K562 (cell line): ENCODE measurements around the gene CENPX.

Source experiments
- CTCF ChIP-seq, 3 experiments: IDR thresholded peaks in 2 of 3; conservative IDR thresholded peaks in 1 of 3; 2 replicates each; pipeline ENCODE4 v1.5.1; 2011 to 2012; ENCODE audit warnings: low read length in 3 of 3, mild to moderate bottlenecking in 3 of 3, control low read depth in 2 of 3, improper control_type of control experiment in 1 of 3, inconsistent platforms in 1 of 3, low read depth in 1 of 3, mixed read lengths in 1 of 3, moderate library complexity in 1 of 3; ENCODE audit not compliant: insufficient read depth in 2 of 3
- GABPA ChIP-seq: fragments of 200-800 bp; sonication (Bioruptor generic); conservative IDR thresholded peaks from 2 replicates; pipeline ENCODE4 v1.6.1; 2016; ENCODE audit warnings: low read depth, missing genetic modification characterization, missing compliant biosample characterization
- MEF2D ChIP-seq: conservative IDR thresholded peaks from 2 replicates; pipeline ENCODE4 v1.6.1; 2016; ENCODE audit warnings: low read depth, missing genetic modification characterization, missing compliant biosample characterization
- MYC ChIP-seq, 2 experiments: fragments of 250-450 bp in 1 of 2; sonication (Bioruptor Pico) in 1 of 2; IDR thresholded peaks; 2 replicates each; pipeline versions ENCODE4 v1.5.1 to v1.6.1; 2012 to 2021; ENCODE audit warnings: low read depth in 2 of 2, borderline replicate concordance in 1 of 2, improper control_type of control experiment in 1 of 2, low read length in 1 of 2, mild to moderate bottlenecking in 1 of 2, moderate library complexity in 1 of 2
- ZBTB8A ChIP-seq: fragments of 450-650 bp; IDR thresholded peaks from 2 replicates; pipeline ENCODE4 v1.6.1; 2018; ENCODE audit warnings: mild to moderate bottlenecking, moderate library complexity; ENCODE audit not compliant: partially characterized antibody

GRCh38 chr17:82025401-82026107 is 2.9 kb upstream of the CENPX start:
- no peak for TF ChIP-seq MYC (IDR thresholded peaks at IDR 0.05; ENCODE audit: low read depth, low read length)
- no peak for TF ChIP-seq MYC (CRISPR knock-in tag; IDR thresholded peaks at IDR 0.05; ENCODE audit: borderline replicate concordance, low read depth)
- no peak for TF ChIP-seq MEF2D (tag)
- no peak for TF ChIP-seq ZBTB8A
- TF ChIP-seq GABPA (tag) = no peak
- no peak for TF ChIP-seq CTCF (IDR thresholded peaks at IDR 0.05 in 2 of 3, conservative IDR thresholded peaks at IDR 0.05 in 1 of 3; ENCODE audit: insufficient read depth in 2 of 3, low read depth in 1 of 3, low read length in 3 of 3)
